NCI-H128 (cell line): ENCODE measurements around the gene TMEM92.
"Not testable (repeated sequence)": the region's sequence is repeated elsewhere in the genome, so short reads cannot be mapped to it uniquely, and the experiment has no call there.

ENCODE experiments used
- DNase-seq: peaks from one replicate; lab custom pipeline; 2025; ENCODE audit not compliant: unreplicated experiment; lab: John Stamatoyannopoulos, UW

The TMEM92 gene

DNA sequence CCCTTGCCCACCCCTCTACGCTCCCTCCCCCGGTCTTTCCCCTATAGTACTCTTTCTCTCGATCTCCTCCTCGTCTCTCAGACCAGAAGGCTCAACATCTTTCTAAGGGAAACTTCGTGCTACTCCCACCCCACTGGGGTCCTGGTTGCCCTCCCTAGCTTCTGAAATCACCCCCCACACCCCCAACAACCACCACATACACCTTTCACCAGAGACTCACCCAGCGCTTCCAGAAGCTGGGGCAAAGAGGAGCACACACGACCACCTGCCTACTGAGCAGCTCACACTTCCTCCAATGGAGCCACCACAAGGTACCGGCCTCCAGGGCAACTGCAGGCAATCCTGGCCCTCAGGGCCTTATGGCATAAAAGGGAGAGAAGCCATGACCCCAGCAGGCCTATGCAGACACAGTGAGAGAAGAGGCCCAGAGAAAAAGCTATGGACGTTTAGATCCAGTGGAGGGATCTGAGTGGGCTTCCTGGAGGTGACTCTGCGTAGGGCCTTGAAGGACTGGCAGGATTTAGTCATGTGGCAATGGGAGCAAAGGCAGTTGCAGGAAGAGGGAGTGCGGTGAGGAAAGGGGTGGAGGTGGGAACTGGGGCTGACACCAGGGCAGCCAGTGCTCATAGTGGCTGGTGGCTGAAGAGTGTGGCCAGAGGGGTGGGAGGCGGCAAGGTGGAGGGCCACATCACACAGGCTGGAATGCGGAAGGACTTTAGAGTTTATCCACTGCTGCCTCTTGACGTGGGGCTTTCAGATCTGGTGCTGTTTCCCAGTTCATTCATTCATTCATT, 12.1 kb upstream of the TMEM92 start:
- no peak for DNase-seq

GRCh38 chr17:50263331-50264262, 10.7 kb upstream of the TMEM92 start:
- DNase-seq, result no peak

- DNase-seq, result no peak
Measured at GRCh38 chr17:50264263-50265113, 9.8 kb upstream of the TMEM92 start.

DNA sequence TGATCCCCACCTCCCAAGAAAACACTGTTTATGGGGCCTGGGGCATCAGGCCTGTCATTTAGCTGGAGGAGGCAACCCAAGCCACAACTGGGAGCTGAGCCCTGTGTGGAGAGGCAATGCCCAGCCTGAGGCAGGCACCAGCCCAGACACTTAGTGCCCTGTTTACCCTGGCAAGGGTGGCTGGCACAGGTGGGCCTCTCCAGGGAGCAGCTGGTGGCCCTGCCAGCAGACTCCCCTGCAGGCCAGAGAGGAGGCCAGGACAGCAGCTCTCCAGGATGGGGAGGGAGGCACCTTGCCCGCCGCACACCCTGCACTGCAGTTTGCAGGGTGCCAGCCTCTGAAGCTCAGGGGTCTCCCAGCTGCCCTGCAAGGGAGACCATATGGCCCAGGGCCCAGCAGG, 9.1 kb upstream of the TMEM92 start:
- DNase-seq, result no peak

DNA sequence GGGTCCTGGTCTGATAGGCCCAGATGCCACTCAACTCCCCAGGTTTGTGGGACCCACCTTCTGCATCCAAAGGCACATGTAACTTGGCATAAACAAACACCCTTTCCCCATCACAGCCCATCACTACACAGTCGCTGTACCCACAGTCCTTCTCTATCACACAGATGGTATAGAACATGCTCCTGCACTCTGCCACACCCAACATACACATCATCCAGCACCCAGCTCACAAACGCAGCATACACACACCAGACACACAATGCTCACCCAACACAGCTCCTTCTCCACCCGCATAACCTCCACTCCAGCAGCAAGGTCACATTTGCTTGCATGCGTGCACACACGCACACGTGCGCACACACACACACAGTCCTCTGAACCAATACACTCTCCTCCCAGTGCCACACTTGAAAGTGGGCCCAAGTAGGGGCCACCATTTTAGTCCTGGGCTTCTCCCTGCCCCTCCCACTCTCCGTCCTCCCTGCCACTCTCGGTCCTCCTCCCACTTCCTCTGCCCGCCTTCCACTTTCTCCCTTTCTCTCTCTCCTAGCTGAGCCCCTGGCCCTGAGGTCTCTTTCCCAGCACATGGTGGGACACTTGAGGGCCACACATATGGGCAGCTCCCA, 8.5 kb upstream of the TMEM92 start:
- DNase-seq, result no peak

DNA sequence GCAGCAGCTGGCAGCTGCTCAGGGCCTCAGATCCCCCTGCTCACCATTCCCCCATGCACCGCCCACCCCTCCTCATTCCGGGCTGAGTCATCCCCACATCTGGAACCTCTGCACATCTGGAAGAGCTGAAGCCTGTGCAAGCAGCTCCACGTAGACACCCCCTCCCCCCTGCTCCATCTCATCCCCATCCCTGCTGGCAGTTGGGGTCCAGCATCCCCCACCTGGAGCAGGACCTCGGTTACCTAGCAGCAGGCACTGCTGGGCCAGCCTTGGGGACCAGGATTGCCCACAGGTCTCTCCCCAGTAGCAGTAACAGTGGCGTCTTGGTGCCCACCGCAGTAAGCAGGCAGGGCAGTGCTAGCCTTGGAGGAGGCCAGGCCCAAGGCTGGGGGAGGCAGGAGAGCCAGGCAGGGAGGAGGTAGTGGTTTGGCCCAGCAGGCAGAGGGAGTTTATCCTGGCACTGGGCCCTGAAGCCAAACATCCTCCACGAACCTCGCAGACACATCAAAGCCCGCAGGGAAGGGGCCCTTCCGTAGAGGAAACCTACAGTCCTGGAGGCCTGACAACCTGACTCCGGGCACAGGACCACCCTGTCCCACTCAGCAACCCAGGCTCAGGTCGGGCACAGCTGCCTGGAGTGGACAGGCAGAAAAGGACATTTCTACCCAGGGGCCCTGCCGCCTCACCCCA, 7.7 kb upstream of the TMEM92 start:
- no peak for DNase-seq

- no peak for DNase-seq
Measured at GRCh38 chr17:50267074-50267841, 7.0 kb upstream of the TMEM92 start.

DNA sequence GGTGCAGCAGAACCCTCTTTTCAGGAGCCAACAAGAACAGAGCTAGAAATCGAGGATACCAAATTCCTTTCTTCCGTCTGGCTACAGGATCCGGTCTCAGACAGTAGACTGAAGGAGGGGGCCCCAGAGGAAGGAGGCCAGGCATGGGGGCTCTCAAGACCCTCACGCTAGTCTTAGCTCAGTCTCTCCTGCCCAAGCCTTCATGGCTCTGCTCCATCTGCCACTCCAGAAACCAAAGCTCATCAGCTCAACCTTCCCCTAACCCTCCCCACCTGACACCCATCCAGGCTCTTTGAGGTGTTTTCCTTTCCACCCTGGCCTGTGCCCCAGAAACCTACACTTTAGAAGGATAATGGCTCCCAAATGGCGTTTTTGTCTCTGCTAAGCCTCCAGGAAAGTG, 6.2 kb upstream of the TMEM92 start:
- no peak for DNase-seq

- DNase-seq, result no peak
Measured at GRCh38 chr17:50268743-50269275, 5.5 kb upstream of the TMEM92 start.

GRCh38 chr17:50269477-50270434, 4.5 kb upstream of the TMEM92 start:
- no peak for DNase-seq

DNA sequence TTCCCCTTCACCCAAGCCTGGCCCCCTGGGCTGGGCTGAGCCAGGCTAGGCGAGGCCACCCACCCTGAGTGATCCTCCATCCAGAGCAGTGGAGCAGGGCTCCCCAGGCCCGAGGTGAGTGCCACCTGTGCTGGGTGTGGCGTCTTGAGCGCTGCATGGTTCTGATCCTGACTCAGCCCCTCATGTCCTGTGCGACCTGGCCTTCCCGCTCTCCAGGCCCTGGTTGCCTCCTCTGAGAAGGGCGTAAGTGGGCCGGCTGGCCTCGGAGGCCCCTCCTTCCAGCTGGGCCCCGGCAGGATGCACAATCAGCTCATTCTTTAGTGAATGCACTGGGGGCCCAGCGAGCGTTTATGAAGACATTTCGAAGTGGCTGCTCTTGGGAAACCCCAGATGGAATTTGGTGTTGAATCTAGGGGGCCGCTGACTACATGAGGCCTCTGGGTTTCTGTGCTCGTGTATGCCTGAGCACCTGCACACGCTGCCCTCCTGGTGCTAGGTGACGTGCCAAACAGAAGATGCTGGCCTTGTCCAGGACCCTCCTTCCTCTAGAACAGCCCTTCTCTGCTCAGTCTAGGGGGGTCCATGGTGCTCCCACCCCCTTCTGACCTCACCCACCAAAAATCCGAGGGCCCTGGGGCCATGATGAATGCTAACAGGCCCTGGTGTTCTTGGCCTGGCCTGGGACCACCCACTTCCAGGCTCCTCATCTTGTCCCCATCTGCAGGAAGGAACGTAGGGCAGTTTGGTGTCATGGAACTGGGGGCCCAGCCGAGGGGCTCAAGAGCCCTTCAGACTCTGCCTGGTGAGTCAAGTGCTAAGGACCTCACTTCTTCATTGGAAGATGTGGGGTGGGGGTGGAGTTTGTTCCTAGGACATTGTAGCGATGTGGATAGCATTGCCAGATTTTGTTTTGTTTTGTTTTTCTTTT, 3.6 kb upstream of the TMEM92 start:
- no peak for DNase-seq

GRCh38 chr17:50271363-50271750, 2.9 kb upstream of the TMEM92 start:
- not testable (repeated sequence) for DNase-seq

- DNase-seq, result no peak
Measured at GRCh38 chr17:50272246-50272645, 2.0 kb upstream of the TMEM92 start.

- DNase-seq, result no peak
Measured at GRCh38 chr17:50272711-50273653, 1.3 kb upstream of the TMEM92 start.

DNA sequence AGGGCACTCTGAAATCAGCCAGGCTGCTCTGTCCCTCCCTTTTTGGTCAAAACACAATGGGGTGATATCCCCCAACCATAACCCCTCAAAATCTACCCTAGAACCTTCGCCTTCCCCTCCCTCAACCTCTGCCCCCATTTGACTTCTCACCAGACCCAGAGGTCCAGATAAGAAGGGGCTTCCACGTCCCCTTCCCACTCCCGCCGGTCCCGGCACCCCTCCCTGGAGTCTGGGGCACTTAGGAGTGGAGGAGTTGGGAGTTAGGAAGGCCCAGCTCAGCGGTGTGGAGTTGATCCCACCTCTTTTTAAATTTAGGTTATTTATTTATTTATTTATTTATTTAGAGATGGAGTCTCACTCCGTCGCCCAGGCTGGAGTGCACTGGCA, 619 bp upstream of the TMEM92 start:
- no peak for DNase-seq

GRCh38 chr17:50274897-50275221, 593 bp downstream of the TMEM92 start:
- no peak for DNase-seq
